ENCODE results near the gene TDRD3.

TDRD3 gene

GRCh38 chr13:60397704-60398378, 821 bp downstream of the TDRD3 start:
- peak overlapping the region; percentile 84 for H3K4me2 ChIP-seq (ENCODE audit: low read length)
- no peaks in the 10 kb centered on the region for H3K36me3 ChIP-seq (ENCODE audit: insufficient read depth, low read length)
- no peak overlapping the region for H3K27ac ChIP-seq (ENCODE audit: low read depth, low read length, poor library complexity, severe bottlenecking)
- TF ChIP-seq CTCF (IDR thresholded peaks at IDR 0.05; ENCODE audit: low read length) (no peak), EZH2 (IDR thresholded peaks at IDR 0.05; ENCODE audit: borderline replicate concordance, low read length) (no peak)
- no peaks in the 10 kb centered on the region for H3K27me3 ChIP-seq (ENCODE audit: insufficient read depth, low read length)
- no peaks in the 10 kb centered on the region for H3K9me2 ChIP-seq (ENCODE audit: low read depth, low read length)
- no peaks in the 10 kb centered on the region for H4K20me1 ChIP-seq (ENCODE audit: insufficient read depth, low read length)
- peak overlapping the region; percentile 74 for H3K4me3 ChIP-seq (ENCODE audit: low read depth, low read length, poor library complexity, severe bottlenecking)
- no peaks in the 10 kb centered on the region for H3K79me2 ChIP-seq (ENCODE audit: insufficient read depth, low read length)
- peaks cover 25% of the 10 kb centered on the region for H3K4me1 ChIP-seq (ENCODE audit: insufficient read depth, low read length, severe bottlenecking)
- no peaks in the 10 kb centered on the region for H3F3A ChIP-seq (ENCODE audit: insufficient read depth, low read length)
- H3K9me3 ChIP-seq (ENCODE audit: low read length): no peaks in the 10 kb centered on the region
- peak overlapping the region; percentile 72 for H3K9ac ChIP-seq (ENCODE audit: low read length)
- peak overlapping the region; percentile 6; the same call in 1 of the 2 replicates for H2AFZ ChIP-seq (ENCODE audit: low read length)

GRCh38 chr13:60398379-60398891, 1.4 kb downstream of the TDRD3 start:
- Histone ChIP-seq H4K20me1 (ENCODE audit: insufficient read depth, low read length) (no peaks in the 10 kb centered on the region), H3K27me3 (ENCODE audit: insufficient read depth, low read length) (no peaks in the 10 kb centered on the region), H3K9me2 (ENCODE audit: low read depth, low read length) (no peaks in the 10 kb centered on the region), H3K4me1 (ENCODE audit: insufficient read depth, low read length, severe bottlenecking) (peaks cover 25% of the 10 kb centered on the region), H3K9ac (ENCODE audit: low read length) (peak overlapping the region; percentile 72), H3K79me2 (ENCODE audit: insufficient read depth, low read length) (0 out of 2 replicates have a peak, but pooled peaks cover 1% of the 10 kb centered on the region), H3K4me2 (ENCODE audit: low read length) (peak overlapping the region; percentile 84), H3K27ac (ENCODE audit: low read depth, low read length, poor library complexity, severe bottlenecking) (no peak overlapping the region), H3F3A (ENCODE audit: insufficient read depth, low read length) (no peaks in the 10 kb centered on the region), H3K36me3 (ENCODE audit: insufficient read depth, low read length) (no peaks in the 10 kb centered on the region), H3K4me3 (ENCODE audit: low read depth, low read length, poor library complexity, severe bottlenecking) (peak overlapping the region; percentile 74), H2AFZ (ENCODE audit: low read length) (no peak overlapping the region), H3K9me3 (ENCODE audit: low read length) (no peaks in the 10 kb centered on the region)
- no peak for TF ChIP-seq CTCF (IDR thresholded peaks at IDR 0.05; ENCODE audit: low read length)
- no peak for TF ChIP-seq EZH2 (IDR thresholded peaks at IDR 0.05; ENCODE audit: borderline replicate concordance, low read length)

- H3K27me3 ChIP-seq (ENCODE audit: insufficient read depth, low read length): no peaks in the 10 kb centered on the region
- peak overlapping the region; percentile 84 for H3K4me2 ChIP-seq (ENCODE audit: low read length)
- no peak overlapping the region; the same call in 1 of the 2 replicates for H3K9ac ChIP-seq (ENCODE audit: low read length)
- no peak overlapping the region for H2AFZ ChIP-seq (ENCODE audit: low read length)
- H3F3A ChIP-seq (ENCODE audit: insufficient read depth, low read length): no peaks in the 10 kb centered on the region
- TF ChIP-seq EZH2 (IDR thresholded peaks at IDR 0.05; ENCODE audit: borderline replicate concordance, low read length) (no peak), CTCF (IDR thresholded peaks at IDR 0.05; ENCODE audit: low read length) (no peak)
- peak overlapping the region; percentile 74 for H3K4me3 ChIP-seq (ENCODE audit: low read depth, low read length, poor library complexity, severe bottlenecking)
- no peaks in the 10 kb centered on the region for H3K9me3 ChIP-seq (ENCODE audit: low read length)
- H3K79me2 ChIP-seq (ENCODE audit: insufficient read depth, low read length): 0 out of 2 replicates have a peak, but pooled peaks cover 7% of the 10 kb centered on the region
- H3K27ac ChIP-seq (ENCODE audit: low read depth, low read length, poor library complexity, severe bottlenecking): no peak overlapping the region
- H3K9me2 ChIP-seq (ENCODE audit: low read depth, low read length): no peaks in the 10 kb centered on the region
- H3K36me3 ChIP-seq (ENCODE audit: insufficient read depth, low read length): no peaks in the 10 kb centered on the region
- no peaks in the 10 kb centered on the region for H4K20me1 ChIP-seq (ENCODE audit: insufficient read depth, low read length)
- H3K4me1 ChIP-seq (ENCODE audit: insufficient read depth, low read length, severe bottlenecking): peaks cover 25% of the 10 kb centered on the region
Measured at GRCh38 chr13:60398907-60399589, 2.0 kb downstream of the TDRD3 start.

Data from OCI-LY1 (cell line).